HepG2 (cell line): ENCODE measurements around the gene ESPNL. TPM values are rescaled to one million over a fixed set of nuclear protein-coding genes. Genes with fewer than 3 reads are reported as not detected.
A peak's percentile ranks its signal among the peaks of the same experiment; 100 is the strongest.

ENCODE experiments used
- ATAC-seq: fragments of 200-7000 bp; cut with Tn5 transposase; 3 replicates; pipeline ENCODE4 v1.9.1; 2020; ENCODE audit warnings: mild to moderate bottlenecking, moderate library complexity
- BruUV-seq: library from RNA; stranded (reverse); fragments of 400-500 nt; replicated peaks from 2 replicates; lab custom pipeline; 2021; lab: Mats Ljungman, UMichigan
- CTCF ChIA-PET: fragments of 300-600 bp; formaldehyde crosslinking; extraction: SDS; loops from one replicate; lab custom pipeline; 2021; ENCODE audit warnings: low total read pairs, inconsistent platforms, low intra/inter-chr PET ratio; lab: Yijun Ruan, JAX
- POLR2A ChIA-PET: fragments of 350-600 bp; sonication (Branson Sonifier 250); formaldehyde crosslinking; loops from one replicate; lab custom pipeline; 2020; ENCODE audit warnings: antibody characterized with exemption, inconsistent platforms; lab: Yijun Ruan, JAX
- DNase-seq: peaks from one replicate; pipeline ENCODE4 v3.0.0-alpha.2; 2015; ENCODE audit warnings: low spot score
- FAIRE-seq: peaks from 3 replicates; lab custom pipeline; 2011; peaks lifted over from hg19 to GRCh38; lab: Jason Lieb, UNC
- H2AFZ ChIP-seq: one replicate; pipeline ENCODE4 v1.6.1; 2011; ENCODE audit warnings: low read length, inconsistent platforms
- H3K27ac ChIP-seq: fragments of 300-600 bp; 3 replicates; pipeline ENCODE4 v1.8.0; 2011; ENCODE audit warnings: mixed run types, mild to moderate bottlenecking, mixed read lengths, low read length, inconsistent platforms; ENCODE audit not compliant: insufficient read depth; ENCODE audit errors: extremely low read length
- H3K27me3 ChIP-seq, 2 experiments: fragments of 200-600 bp in 1 of 2; 2 replicates in 1 of 2; 3 replicates in 1 of 2; pipeline versions ENCODE4 v1.6.0 to v1.8.0; 2011; ENCODE audit warnings: low read length in 2 of 2, mild to moderate bottlenecking in 2 of 2, moderate library complexity in 2 of 2, inconsistent platforms in 1 of 2; ENCODE audit not compliant: insufficient read depth in 2 of 2, control insufficient read depth in 1 of 2
- H3K36me3 ChIP-seq, 2 experiments: fragments of 200-600 bp in 1 of 2; replicated peaks in 1 of 2; 2 replicates in 1 of 2; 3 replicates in 1 of 2; pipeline versions ENCODE4 v1.5.1 to v1.8.0; 2011; ENCODE audit warnings: low read length in 2 of 2, inconsistent platforms in 1 of 2; ENCODE audit not compliant: insufficient read depth in 2 of 2, control insufficient read depth in 1 of 2
- H3K4me1 ChIP-seq: 2 replicates; pipeline ENCODE4 v1.5.1; 2012; ENCODE audit warnings: low read length, inconsistent platforms; ENCODE audit not compliant: insufficient read depth
- H3K4me2 ChIP-seq: 2 replicates; pipeline ENCODE4 v1.6.0; 2011; ENCODE audit warnings: low read depth, low read length, inconsistent platforms
- H3K4me3 ChIP-seq, 3 experiments: fragments of 200-600 bp in 1 of 3; sonication (generic), shearing (Covaris generic) in 1 of 3; replicated peaks in 1 of 3; 2 replicates each; pipeline ENCODE4 v1.5.1; 2011 to 2016; ENCODE audit warnings: low read length in 3 of 3, inconsistent platforms in 2 of 3, low read depth in 2 of 3, mild to moderate bottlenecking in 2 of 3, control low read depth in 1 of 3, mixed read lengths in 1 of 3; ENCODE audit not compliant: insufficient read depth in 1 of 3
- H3K79me2 ChIP-seq: one replicate; pipeline ENCODE4 v1.6.1; 2011; ENCODE audit warnings: low read length, inconsistent platforms; ENCODE audit not compliant: insufficient read depth
- H3K9ac ChIP-seq: 2 replicates; pipeline ENCODE4 v1.6.0; 2011; ENCODE audit warnings: mild to moderate bottlenecking, low read depth, low read length, inconsistent platforms; ENCODE audit not compliant: insufficient read depth
- H3K9me3 ChIP-seq: 2 replicates; pipeline ENCODE4 v1.5.1; 2012; ENCODE audit warnings: mild to moderate bottlenecking, low read length
- H4K20me1 ChIP-seq: 2 replicates; pipeline ENCODE4 v1.6.0; 2011; ENCODE audit warnings: inconsistent platforms, mild to moderate bottlenecking, low read length, moderate library complexity; ENCODE audit not compliant: insufficient read depth
- BRF2 ChIP-seq: sonication (generic); formaldehyde crosslinking; IDR thresholded peaks from 2 replicates; pipeline ENCODE4 v1.8.1; 2022; ENCODE audit warnings: mild to moderate bottlenecking, missing genetic modification reagents
- CBFB ChIP-seq: sonication (generic); formaldehyde crosslinking; IDR thresholded peaks from 2 replicates; pipeline ENCODE4 v1.4.0; 2020; ENCODE audit warnings: missing genetic modification reagents
- FOXO4 ChIP-seq: sonication (generic); formaldehyde crosslinking; conservative IDR thresholded peaks from 2 replicates; pipeline ENCODE4 v1.8.1; 2023; ENCODE audit warnings: missing genetic modification reagents
- HNRNPL ChIP-seq: fragments of 200-400 bp; formaldehyde crosslinking; IDR thresholded peaks from 2 replicates; pipeline ENCODE4 v1.6.1; 2017; ENCODE audit warnings: mild to moderate bottlenecking, low read depth, low read length
- MTA3 ChIP-seq: sonication (generic); formaldehyde crosslinking; IDR thresholded peaks from 2 replicates; pipeline ENCODE4 v1.4.0; 2020; ENCODE audit warnings: missing genetic modification reagents
- NR0B2 ChIP-seq: sonication (generic); formaldehyde crosslinking; IDR thresholded peaks from 2 replicates; pipeline ENCODE4 v1.4.0; 2020; ENCODE audit warnings: mild to moderate bottlenecking, missing genetic modification reagents
- PLRG1 ChIP-seq: fragments of 450-650 bp; conservative IDR thresholded peaks from 2 replicates; pipeline ENCODE4 v1.6.1; 2016
- STAG1 ChIP-seq: sonication (generic); formaldehyde crosslinking; IDR thresholded peaks from 2 replicates; pipeline ENCODE4 v1.4.0; 2020; ENCODE audit warnings: missing genetic modification reagents
- ZFP36 ChIP-seq: fragments of 150-350 bp; IDR thresholded peaks from 2 replicates; pipeline ENCODE4 v1.6.1; 2018; ENCODE audit warnings: borderline replicate concordance, low read length, low read depth; ENCODE audit not compliant: partially characterized antibody
- ZNF264 ChIP-seq: sonication (generic); formaldehyde crosslinking; IDR thresholded peaks from 2 replicates; pipeline ENCODE4 v1.4.0; 2020; ENCODE audit warnings: missing genetic modification reagents
- ZNF580 ChIP-seq: IDR thresholded peaks from 2 replicates; pipeline ENCODE4 v1.6.1; 2016; ENCODE audit warnings: low read depth, borderline replicate concordance
- ZNF879 ChIP-seq: sonication (generic); formaldehyde crosslinking; IDR thresholded peaks from 2 replicates; pipeline ENCODE4 v1.8.1; 2023; ENCODE audit warnings: missing genetic modification reagents
- WGBS: methylation state at CpG from one replicate; pipeline ENCODE4 v1.1.6; 2017; ENCODE audit warnings: low lambda C conversion rate; 5-methylcytosine and 5-hydroxymethylcytosine counted together
- in situ Hi-C: cut with HindIII; loops from 2 replicates; pipeline ENCODE4 v1.10.0; 2017; ENCODE audit warnings: low pct_unique_long_range_greater_than_20kb; ENCODE audit not compliant: extremely low pct_ligation_motif_present
- intact Hi-C: fragments of 100-400 bp; cut with micrococcal nuclease; formaldehyde crosslinking; loops from one replicate; pipeline ENCODE4 v1.10.0; 2022; ENCODE audit not compliant: unreplicated experiment
- polyA plus RNA-seq, 8 experiments: library from polyadenylated mRNA; depleted of rRNA in 3 of 8; stranded (reverse) in 7 of 8; unstranded in 1 of 8; fragments of >200 nt; fragmentation: Illumina TruSeq in 4 of 8; extraction: Trizol in 4 of 8; gene quantifications; 2 replicates each; pipeline versions ENCODE4 v1.2.1 to v1.2.3, GENCODE V29; 2011 to 2016; ENCODE audit warnings: low read depth in 4 of 8, missing spikeins in 1 of 8, mixed read lengths in 1 of 8; ENCODE audit not compliant: insufficient read depth in 1 of 8
- total RNA-seq, 5 experiments: library from RNA; depleted of rRNA; stranded (reverse); fragments of >200 nt; fragmentation: Illumina TruSeq; extraction: Trizol; gene quantifications; 2 replicates each; pipeline ENCODE4 v1.2.3, GENCODE V29; 2016; ENCODE audit warnings: low read depth in 1 of 5

The ESPNL gene
- total and polyA plus RNA-seq, 2 of the 13 experiments (the other 11 are each of a cell fraction or from before 2014, with no cell fraction given), result 0.45 to 0.80 TPM

GRCh38 chr2:238132463-238133450 is 32.6 kb downstream of the ESPNL start:
- Histone ChIP-seq H3K4me1 (peaks cover 16% of the 10 kb centered on the region), H3K4me3 (no peak overlapping the region), H3K4me2 (no peak overlapping the region), H3K36me3 (no peaks in the 10 kb centered on the region), H3K9me3 (no peaks in the 10 kb centered on the region), H3K79me2 (no peaks in the 10 kb centered on the region), H3K27ac (no peak overlapping the region), H3K9ac (no peak overlapping the region), H3K27me3 (peaks cover 1 to 25% of the 10 kb centered on the region in 2 experiments; a peak in 3 of 5 replicates), H4K20me1 (no peaks in the 10 kb centered on the region), H2AFZ (no peak overlapping the region)
- BruUV-seq, result no TSS peak
- DNase-seq (no peak), FAIRE-seq (no peak), ATAC-seq (no peak)
- intact Hi-C loops (no loop called here), in situ Hi-C loops (no loop called here)
- ChIA-PET CTCF (no interaction called here), POLR2A (no interaction called here)
- TF ChIP-seq CBFB (CRISPR knock-in tag) (no peak), FOXO4 (0 out of 2 replicates have a peak, but pooled peaks have one; percentile 72)
- 57% methylated on average over 22 of the region's 23 CpGs for WGBS

- Histone ChIP-seq H3K4me3 (no peak overlapping the region), H2AFZ (no peak overlapping the region), H3K9me3 (no peaks in the 10 kb centered on the region), H3K4me2 (no peak overlapping the region), H3K9ac (no peak overlapping the region), H4K20me1 (no peaks in the 10 kb centered on the region), H3K27ac (no peak overlapping the region), H3K79me2 (no peaks in the 10 kb centered on the region), H3K36me3 (no peaks in the 10 kb centered on the region), H3K27me3 (peaks cover 1 to 25% of the 10 kb centered on the region in 2 experiments; a peak in 3 of 5 replicates), H3K4me1 (peaks cover 26% of the 10 kb centered on the region)
- ChIA-PET POLR2A (no interaction called here), CTCF (no interaction called here)
- intact Hi-C loops, result no loop called here
- ATAC-seq (peak; percentile 69), DNase-seq (peak; percentile 31), FAIRE-seq (no peak)
- in situ Hi-C loops, result no loop called here
- BruUV-seq, result no TSS peak
- 24% methylated on average over 7 of the region's 14 CpGs for WGBS
- TF ChIP-seq HNRNPL, result peak; percentile 96
- TF ChIP-seq BRF2 (CRISPR knock-in tag), result no peak
- TF ChIP-seq ZNF879, result no peak
- peak; percentile 37 for TF ChIP-seq STAG1 (CRISPR knock-in tag)
- TF ChIP-seq ZFP36, result no peak
- TF ChIP-seq ZNF580 (CRISPR knock-in tag), result no peak
- TF ChIP-seq MTA3 (CRISPR knock-in tag), result no peak
- TF ChIP-seq ZNF264 (CRISPR knock-in tag), result no peak
- TF ChIP-seq NR0B2 (CRISPR knock-in tag), result no peak
- no peak for TF ChIP-seq PLRG1
Measured at GRCh38 chr2:238133499-238134392, 33.6 kb downstream of the ESPNL start.
